GM12801 (cell line): ENCODE data around the gene ANO10.

Experiments
- TF ChIP-seq, protein P1 (sequence below): IDR thresholded peaks from one replicate; pipeline ENCODE4 v1.5.1; 2011; ENCODE audit warnings: control low read depth; ENCODE audit not compliant: insufficient read length; ENCODE audit errors: extremely low read depth

Gene ANO10

GRCh38 chr3:43473737-43474136 is 148.1 kb downstream of the ANO10 start:
- TF ChIP-seq, protein P1, sequence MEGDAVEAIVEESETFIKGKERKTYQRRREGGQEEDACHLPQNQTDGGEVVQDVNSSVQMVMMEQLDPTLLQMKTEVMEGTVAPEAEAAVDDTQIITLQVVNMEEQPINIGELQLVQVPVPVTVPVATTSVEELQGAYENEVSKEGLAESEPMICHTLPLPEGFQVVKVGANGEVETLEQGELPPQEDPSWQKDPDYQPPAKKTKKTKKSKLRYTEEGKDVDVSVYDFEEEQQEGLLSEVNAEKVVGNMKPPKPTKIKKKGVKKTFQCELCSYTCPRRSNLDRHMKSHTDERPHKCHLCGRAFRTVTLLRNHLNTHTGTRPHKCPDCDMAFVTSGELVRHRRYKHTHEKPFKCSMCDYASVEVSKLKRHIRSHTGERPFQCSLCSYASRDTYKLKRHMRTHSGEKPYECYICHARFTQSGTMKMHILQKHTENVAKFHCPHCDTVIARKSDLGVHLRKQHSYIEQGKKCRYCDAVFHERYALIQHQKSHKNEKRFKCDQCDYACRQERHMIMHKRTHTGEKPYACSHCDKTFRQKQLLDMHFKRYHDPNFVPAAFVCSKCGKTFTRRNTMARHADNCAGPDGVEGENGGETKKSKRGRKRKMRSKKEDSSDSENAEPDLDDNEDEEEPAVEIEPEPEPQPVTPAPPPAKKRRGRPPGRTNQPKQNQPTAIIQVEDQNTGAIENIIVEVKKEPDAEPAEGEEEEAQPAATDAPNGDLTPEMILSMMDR, result no peak

GRCh38 chr3:43473244-43473643 is 148.6 kb downstream of the ANO10 start:
- TF ChIP-seq, protein P1, result no peak

GRCh38 chr3:43468133-43468532 is 153.7 kb downstream of the ANO10 start:
- TF ChIP-seq, protein P1, result no peak

- TF ChIP-seq, protein P1, result no peak
Observed at GRCh38 chr3:43465109-43465508, 156.7 kb downstream of the ANO10 start.

DNA sequence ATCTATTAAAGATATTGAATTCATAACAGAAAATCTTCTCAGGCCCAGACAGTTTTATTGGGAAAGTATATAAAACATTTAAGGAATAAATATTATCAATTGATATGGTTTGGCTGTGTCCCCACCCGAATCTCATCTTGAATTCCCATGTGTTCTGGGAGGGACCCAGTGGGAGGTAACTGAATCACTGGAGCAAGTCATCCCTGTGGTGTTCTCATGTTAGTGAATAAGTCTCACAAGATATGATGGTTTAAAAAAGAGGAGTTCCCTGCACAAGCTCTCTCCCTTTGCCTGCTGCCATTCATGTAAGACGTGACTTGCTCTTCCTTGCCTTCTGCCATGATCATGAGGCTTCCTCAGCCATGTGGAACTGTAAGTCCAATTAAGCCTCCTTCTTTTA is 160.5 kb downstream of the ANO10 start:
- TF ChIP-seq, protein P1, result no peak

GRCh38 chr3:43455233-43455632 is 166.6 kb downstream of the ANO10 start:
- TF ChIP-seq, protein P1, result no peak

DNA sequence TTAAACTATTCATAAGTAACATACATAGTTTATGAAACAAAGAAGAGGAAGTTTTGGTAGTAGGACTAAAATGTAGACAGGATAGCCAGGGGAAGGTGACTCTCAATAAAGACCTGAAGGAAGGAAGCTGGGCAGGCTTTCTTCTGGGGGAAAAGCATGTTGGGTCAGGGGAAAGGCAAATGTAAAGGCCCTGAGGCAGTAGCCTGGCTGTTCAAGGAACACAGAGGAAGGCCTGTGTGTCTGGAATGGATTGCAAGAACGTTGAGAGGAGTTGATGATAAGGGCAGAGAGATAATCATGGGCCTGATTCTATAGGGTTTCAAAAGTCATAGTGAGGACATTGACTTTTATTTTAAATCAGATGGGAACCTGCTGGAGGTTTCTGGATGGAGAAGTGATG is 167.8 kb downstream of the ANO10 start:
- TF ChIP-seq, protein P1, result no peak
